Spinal cord (tissue), 10 donors: ENCODE data around the gene SUSD5. TPM values are rescaled to one million over a fixed set of nuclear protein-coding genes. Genes with fewer than 3 reads are reported as not detected.
"Not testable (repeated sequence)": the region's sequence is repeated elsewhere in the genome, so short reads cannot be mapped to it uniquely, and the experiment has no call there.

ENCODE experiments used
- DNase-seq, 6 donors: peaks; one replicate each; pipeline versions ENCODE4 v3.0.0 to v3.0.0-alpha.2; 2013 to 2015; ENCODE audit warnings: low spot score in 6 of 6, low read depth in 4 of 6
- H3K27ac ChIP-seq: one replicate; pipeline ENCODE4 v1.5.1; 2013; ENCODE audit warnings: low read depth, low read length, control low read depth
- H3K27me3 ChIP-seq: one replicate; pipeline ENCODE4 v1.6.1; 2013; ENCODE audit warnings: low read length; ENCODE audit not compliant: control insufficient read depth, insufficient read depth
- H3K36me3 ChIP-seq: one replicate; pipeline ENCODE4 v1.6.1; 2013; ENCODE audit warnings: low read length; ENCODE audit not compliant: control insufficient read depth, insufficient read depth
- H3K4me1 ChIP-seq: one replicate; pipeline ENCODE4 v1.6.1; 2013; ENCODE audit warnings: low read length; ENCODE audit not compliant: control insufficient read depth, insufficient read depth
- H3K4me3 ChIP-seq: one replicate; pipeline ENCODE4 v1.5.1; 2013; ENCODE audit warnings: low read depth, low read length, control low read depth
- H3K9me3 ChIP-seq: one replicate; pipeline ENCODE4 v1.6.1; 2013; ENCODE audit warnings: low read length; ENCODE audit not compliant: control insufficient read depth, insufficient read depth
- WGBS: methylation state at CpG from one replicate; pipeline ENCODE4 v1.1.5; 2013; ENCODE audit warnings: missing lambda C conversion rate; ENCODE audit not compliant: insufficient coverage; 5-methylcytosine and 5-hydroxymethylcytosine counted together
- polyA plus RNA-seq, 2 donors: library from polyadenylated mRNA; unstranded; fragments of 120-200 nt; gene quantifications; one replicate each; pipeline ENCODE4 v1.2.1, GENCODE V29; 2013; ENCODE audit not compliant: insufficient read length in 2 of 2
- total RNA-seq, 2 donors: library from RNA; depleted of rRNA in 1 of 2; stranded (reverse); fragments of 120-200 nt in 1 of 2; fragments of >200 nt in 1 of 2; gene quantifications; one replicate each; pipeline versions ENCODE4 v1.2.3 to v1.2.4, GENCODE V29; 2013 to 2014
- donor health status: healthy.

SUSD5 gene
- total and polyA plus RNA-seq, 4 donors = 3.6 to 5.6 (median 4.7) TPM

DNA sequence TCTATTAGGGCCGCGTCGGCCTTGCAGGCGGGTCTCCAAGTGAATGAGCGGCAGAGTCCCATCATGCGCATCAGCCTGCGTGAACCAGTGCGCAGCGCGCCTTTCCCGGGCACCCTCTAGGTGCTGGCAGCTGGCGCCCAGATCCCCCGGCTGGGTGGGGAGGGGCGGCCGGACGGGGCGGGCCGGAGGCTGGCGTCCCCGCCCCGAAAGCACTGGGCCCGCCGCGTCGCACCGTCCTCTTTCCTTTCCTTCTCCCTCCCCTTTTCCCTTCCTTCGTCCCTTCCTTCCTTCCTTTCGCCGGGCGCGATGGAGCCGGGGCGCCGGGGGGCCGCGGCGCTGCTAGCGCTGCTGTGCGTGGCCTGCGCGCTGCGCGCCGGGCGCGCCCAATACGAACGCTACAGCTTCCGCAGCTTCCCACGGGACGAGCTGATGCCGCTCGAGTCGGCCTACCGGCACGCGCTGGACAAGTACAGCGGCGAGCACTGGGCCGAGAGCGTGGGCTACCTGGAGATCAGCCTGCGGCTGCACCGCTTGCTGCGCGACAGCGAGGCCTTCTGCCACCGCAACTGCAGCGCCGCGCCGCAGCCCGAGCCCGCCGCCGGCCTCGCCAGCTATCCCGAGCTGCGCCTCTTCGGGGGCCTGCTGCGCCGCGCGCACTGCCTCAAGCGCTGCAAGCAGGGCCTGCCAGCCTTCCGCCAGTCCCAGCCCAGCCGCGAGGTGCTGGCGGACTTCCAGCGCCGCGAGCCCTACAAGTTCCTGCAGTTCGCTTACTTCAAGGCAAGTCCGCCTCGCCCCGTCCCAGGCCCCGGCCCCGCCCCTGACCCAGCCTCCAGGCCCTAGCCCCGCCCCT is 104.6 kb downstream of the SUSD5 start, which contains the start of gene CRTAP:
Gene CRTAP (plus strand): TSS at position 243 of the 850 bp plus-strand sequence. CDS start 64 bp downstream, at position 307.
- 0% methylated on average over 94 of the region's 98 CpGs for WGBS
- H3K9me3 ChIP-seq = no peaks in the 10 kb centered on the region
- H3K4me1 ChIP-seq = peaks cover 16% of the 10 kb centered on the region
- H3K4me3 ChIP-seq = peak within 1 kb of the TSS; percentile 58
- H3K27me3 ChIP-seq = no peaks in the 10 kb centered on the region
- DNase-seq = peak; percentile 66 to 95 (median 78)
- H3K27ac ChIP-seq = peak within 1 kb of the TSS; percentile 91
- H3K36me3 ChIP-seq = no peaks in the 10 kb centered on the region

- Histone ChIP-seq H3K27ac (no peak overlapping the region), H3K27me3 (no peaks in the 10 kb centered on the region), H3K4me1 (peaks cover 10% of the 10 kb centered on the region), H3K9me3 (no peaks in the 10 kb centered on the region), H3K4me3 (no peak overlapping the region), H3K36me3 (no peaks in the 10 kb centered on the region)
- WGBS = no CpG with 5 or more reads among the region's 8 CpGs
- no peak for DNase-seq
Measured at GRCh38 chr3:33111581-33111980, 107.0 kb downstream of the SUSD5 start.

GRCh38 chr3:33106854-33107253 is 111.8 kb downstream of the SUSD5 start:
- DNase-seq, H3K27ac ChIP-seq, H3K27me3 ChIP-seq, H3K4me3 ChIP-seq, H3K36me3 ChIP-seq, H3K4me1 ChIP-seq, H3K9me3 ChIP-seq: not testable (repeated sequence)
- WGBS = 89% methylated on average over 1 of the region's 2 CpGs

DNA sequence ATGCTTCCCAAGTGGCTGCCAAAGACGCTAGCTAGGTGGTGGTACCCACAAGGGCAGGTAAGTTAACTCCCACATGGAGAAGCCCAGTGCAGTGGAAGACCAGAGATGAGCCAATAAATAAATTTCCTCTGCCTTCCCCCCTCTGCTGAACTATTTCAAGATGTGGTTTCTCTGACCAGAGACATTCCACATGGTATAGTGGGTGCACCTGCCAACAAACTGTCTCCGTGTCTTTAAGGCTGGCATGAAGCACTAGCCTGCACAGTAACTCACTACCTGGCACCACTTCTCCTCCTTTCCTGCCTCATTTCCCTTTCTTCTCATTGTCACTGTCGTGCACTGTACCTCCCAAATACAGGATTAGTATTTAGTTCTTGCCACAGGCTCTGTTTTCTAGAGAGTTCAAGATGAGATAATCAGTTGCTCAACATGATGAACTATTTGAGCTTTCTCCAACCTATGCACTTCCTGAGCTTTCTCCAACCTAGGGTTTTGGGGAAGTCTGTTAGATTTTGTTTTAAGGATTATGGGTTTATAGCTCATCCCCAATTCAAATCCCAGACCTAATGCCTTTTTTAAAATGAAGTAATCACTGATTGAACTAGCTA is 113.2 kb downstream of the SUSD5 start:
- H3K27ac ChIP-seq = no peak overlapping the region
- no peaks in the 10 kb centered on the region for H3K4me1 ChIP-seq
- H3K36me3 ChIP-seq = no peaks in the 10 kb centered on the region
- DNase-seq = no peak
- no peaks in the 10 kb centered on the region for H3K27me3 ChIP-seq
- H3K9me3 ChIP-seq = no peaks in the 10 kb centered on the region
- H3K4me3 ChIP-seq = no peak overlapping the region
- 75% methylated on average over 1 of the region's 3 CpGs for WGBS

GRCh38 chr3:33104803-33105202 is 113.8 kb downstream of the SUSD5 start:
- no peak for DNase-seq
- no peaks in the 10 kb centered on the region for H3K27me3 ChIP-seq
- no peaks in the 10 kb centered on the region for H3K36me3 ChIP-seq
- WGBS = 97% methylated on average over 2 of the region's 3 CpGs
- no peaks in the 10 kb centered on the region for H3K9me3 ChIP-seq
- no peaks in the 10 kb centered on the region for H3K4me1 ChIP-seq
- H3K27ac ChIP-seq = no peak overlapping the region
- no peak overlapping the region for H3K4me3 ChIP-seq

GRCh38 chr3:33103480-33103879 is 115.1 kb downstream of the SUSD5 start:
- WGBS = 60% methylated on average over 1 of the region's 3 CpGs
- Histone ChIP-seq H3K27me3 (no peaks in the 10 kb centered on the region), H3K4me3 (no peak overlapping the region), H3K4me1 (no peaks in the 10 kb centered on the region), H3K9me3 (no peaks in the 10 kb centered on the region), H3K27ac (no peak overlapping the region), H3K36me3 (no peaks in the 10 kb centered on the region)
- DNase-seq = no peak

DNA sequence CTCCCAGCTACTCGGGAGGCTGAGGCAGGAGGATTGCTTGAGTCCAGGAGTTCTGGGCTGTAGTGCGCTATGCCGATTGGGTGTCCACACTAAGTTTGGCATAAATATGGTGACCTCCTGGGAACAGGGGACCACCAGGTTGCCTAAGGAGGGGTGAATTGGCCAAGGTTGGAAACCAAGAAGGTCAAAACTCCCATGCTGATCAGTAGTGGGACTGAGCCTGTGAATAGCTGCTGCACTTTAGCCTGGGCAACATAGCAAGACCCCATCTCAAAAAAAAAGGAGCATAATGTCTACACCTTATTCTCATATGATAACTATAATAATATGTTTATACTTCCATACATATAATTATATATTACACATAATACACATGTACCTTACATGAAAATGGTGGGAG is 115.6 kb downstream of the SUSD5 start:
- 91% methylated on average over 3 of the region's 3 CpGs for WGBS
- Histone ChIP-seq H3K36me3 (no peaks in the 10 kb centered on the region), H3K27ac (no peak overlapping the region), H3K4me1 (no peaks in the 10 kb centered on the region), H3K27me3 (no peaks in the 10 kb centered on the region), H3K4me3 (no peak overlapping the region), H3K9me3 (no peaks in the 10 kb centered on the region)
- no peak for DNase-seq

GRCh38 chr3:33100229-33100628 is 118.4 kb downstream of the SUSD5 start:
- peaks cover 10% of the 10 kb centered on the region for H3K4me1 ChIP-seq
- WGBS = no CpG with 5 or more reads among the region's 2 CpGs
- no peak for DNase-seq
- no peaks in the 10 kb centered on the region for H3K27me3 ChIP-seq
- no peak overlapping the region for H3K27ac ChIP-seq
- no peaks in the 10 kb centered on the region for H3K36me3 ChIP-seq
- no peak overlapping the region for H3K4me3 ChIP-seq
- no peaks in the 10 kb centered on the region for H3K9me3 ChIP-seq
